Fibroblast of skin of left quadriceps (primary cell): Measurements from ENCODE around the gene INPP4B.

Source experiments
- DNase-seq, 2 experiments: peaks; one replicate each; pipeline ENCODE4 v3.0.0-alpha.2; 2013; ENCODE audit warnings: low read depth in 2 of 2

INPP4B gene

DNA sequence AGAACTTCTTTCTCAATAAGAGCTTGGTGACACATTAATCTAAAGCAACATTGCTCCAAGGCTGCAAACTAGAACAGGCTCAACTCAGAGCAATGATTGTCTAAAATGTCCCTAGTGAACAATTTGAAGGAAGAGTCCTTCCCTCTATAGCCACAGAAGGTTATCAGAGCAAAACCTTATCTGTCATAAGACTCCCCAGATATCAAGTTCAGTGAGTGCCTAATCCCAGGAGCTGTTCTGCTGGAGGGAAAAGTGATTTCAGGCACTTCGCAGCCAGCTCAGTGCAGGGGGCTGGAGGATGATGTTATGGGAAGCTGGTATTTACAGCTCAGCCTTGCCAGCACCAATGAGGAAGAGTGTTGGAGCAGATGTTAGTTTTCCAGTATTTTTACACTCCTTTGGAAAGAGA is 497.5 kb downstream of the INPP4B start:
- DNase-seq, result no peak

DNA sequence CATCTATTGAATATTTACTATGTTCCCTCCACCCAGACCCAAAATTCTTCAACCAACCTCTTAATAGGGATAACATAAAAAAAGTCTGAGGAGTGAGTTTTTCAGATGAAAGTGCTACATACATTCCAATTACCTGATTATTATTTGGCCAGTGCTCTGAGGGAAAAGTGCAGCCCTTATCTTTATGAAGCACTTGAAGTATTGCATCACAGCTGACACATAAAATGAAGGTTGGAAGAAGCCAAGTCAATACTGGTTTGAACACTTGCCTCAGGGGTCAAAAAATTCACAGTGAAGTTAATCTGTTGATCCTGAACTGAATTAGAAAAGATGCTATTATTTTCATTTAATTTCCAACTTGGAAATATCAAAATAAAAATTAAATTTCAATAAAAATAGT is 498.9 kb downstream of the INPP4B start:
- DNase-seq, result no peak

DNA sequence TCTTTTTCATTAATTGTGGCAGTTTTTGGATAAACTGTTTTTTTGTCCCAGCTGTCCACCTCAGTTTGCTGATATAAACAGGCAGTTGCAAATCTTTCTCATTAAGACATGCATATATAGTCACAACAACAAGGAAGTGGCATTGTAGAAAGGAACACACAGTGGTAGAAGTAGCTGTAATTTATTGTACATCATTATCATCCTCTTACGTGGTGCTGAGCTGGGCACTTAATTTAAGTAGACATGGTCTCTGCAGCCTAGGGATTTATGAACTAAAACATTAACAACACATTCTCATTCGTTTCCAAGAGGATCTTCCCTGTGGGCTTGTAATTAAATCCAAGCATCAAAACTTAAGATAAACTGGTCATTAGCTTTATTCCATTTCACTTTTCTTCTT is 500.2 kb downstream of the INPP4B start:
- DNase-seq, result no peak

DNA sequence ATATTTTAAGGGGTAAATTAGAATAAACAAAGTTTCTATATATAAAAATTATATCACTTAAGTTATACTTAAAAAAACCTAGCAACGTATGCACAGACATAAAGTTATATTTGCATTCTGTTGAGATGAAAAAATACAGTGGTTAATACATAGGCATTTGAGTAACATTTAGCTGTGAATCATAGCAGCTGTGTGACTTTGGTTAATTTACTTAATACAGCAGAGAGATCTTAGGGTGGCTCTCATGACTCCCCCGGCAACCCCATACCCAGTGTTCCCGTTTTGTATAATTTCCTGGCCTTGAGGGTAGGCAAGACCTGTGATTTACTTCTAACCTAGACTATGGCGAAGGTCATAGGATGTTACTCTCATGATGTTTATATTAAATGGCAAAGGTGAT is 504.8 kb downstream of the INPP4B start:
- DNase-seq, result no peak

DNA sequence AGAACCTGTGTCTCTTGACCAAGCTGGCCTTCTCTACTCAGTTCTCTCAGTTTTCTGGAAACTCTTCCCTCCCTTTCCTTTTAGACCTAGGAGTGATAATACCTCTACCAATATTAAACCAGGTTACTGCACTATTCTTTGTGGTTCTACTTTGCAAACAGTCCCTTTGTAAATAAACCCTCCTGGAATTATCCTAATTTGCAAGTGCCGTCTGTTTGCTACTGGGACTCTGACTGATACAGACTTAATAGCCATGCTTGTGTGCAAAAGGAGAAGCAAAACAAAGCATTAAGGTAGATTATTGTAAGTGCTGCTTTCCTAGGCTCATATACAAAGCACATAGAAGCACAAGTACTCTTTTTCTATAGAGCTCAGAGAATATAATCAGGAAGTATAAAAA is 507.0 kb downstream of the INPP4B start:
- no peak for DNase-seq

DNA sequence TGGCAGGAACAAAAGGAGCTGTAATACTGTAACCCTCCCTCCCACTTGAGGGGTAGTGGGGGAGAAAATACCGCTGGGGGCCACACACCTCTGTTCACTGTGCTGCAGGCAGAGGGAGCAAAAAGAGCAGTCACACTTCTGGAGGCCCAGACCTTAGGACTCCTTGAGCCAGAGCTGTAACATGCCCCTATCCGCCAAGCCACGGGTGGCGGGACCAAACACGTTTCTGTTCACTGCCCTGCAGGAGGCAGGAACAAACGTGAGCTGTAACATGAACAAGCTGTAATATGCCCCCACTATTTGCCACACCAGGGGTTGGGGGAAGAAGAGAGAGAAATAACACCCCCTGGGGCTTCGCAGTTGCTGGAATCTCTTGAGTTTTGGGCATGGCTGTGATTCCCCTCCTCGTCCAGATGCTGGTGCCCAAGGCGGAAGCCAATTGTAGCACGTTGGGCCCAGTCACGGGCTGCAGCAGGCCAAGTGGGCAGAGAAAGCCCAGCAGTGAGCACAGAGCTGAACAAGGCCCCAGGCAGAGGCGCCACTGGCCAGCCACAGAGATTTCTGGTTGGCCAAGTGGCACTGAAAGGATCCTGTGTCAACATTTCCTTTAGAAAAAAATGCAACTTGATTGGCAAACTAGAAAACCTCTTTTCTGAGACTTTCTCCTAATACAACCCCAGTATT is 509.7 kb downstream of the INPP4B start:
- no peak for DNase-seq

DNA sequence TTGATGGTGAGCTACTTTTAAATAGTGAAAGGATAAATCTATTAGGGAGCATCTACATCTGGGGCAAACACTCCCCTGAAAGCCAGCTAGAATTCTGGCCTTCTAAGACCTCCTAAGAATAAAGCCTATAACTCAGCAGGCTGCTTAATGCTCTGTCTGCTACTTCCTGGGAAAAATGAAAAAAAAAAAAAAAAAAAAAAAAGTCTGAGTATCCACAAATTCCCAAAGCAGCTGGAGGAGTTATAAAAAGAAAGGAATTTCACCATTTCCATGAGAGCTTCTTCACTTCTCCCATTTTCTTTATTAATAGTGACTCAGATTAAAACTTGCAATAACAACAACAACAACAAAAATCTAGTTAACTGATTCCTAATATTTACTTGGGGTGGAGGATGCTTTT is 511.2 kb downstream of the INPP4B start:
- no peak for DNase-seq

DNA sequence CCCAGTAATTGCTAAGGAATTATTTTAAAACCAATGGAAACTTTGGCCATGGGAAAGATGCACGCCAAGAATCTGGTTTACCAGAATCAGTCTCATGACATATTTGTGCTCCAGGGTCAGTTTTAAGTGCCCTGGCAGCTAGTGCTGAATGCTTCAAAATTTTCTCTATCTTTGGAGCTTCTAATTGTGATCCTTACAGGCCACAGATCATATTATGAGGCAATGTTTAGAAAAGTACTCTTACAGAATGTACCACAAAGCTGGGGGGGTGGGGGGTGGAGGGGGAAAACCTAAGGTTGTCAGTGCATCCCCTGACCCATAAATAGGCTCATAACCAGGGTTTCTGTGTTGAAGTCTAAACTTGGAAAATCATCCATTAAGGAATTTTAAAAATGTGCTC is 514.5 kb downstream of the INPP4B start:
- DNase-seq, result peak; percentile 13 to 22

DNA sequence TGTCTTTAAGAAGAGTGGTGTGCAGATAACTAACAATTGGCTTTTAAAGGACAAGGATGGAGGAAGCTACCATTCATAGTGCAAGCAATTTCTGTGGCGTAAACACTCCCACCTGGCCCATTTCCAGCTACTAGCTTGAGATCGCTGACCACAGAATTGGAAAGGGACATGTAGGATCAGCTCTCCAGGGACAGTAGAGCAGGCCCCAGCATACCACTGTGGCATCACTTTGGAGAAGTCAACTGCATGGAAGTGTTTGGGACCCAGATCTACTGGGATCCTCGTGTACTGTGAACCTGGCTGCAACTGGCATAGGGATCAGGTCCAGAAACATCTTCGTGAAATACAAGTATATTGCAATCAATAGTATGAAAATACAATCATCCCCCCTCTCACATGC is 515.0 kb downstream of the INPP4B start:
- DNase-seq, result no peak

DNA sequence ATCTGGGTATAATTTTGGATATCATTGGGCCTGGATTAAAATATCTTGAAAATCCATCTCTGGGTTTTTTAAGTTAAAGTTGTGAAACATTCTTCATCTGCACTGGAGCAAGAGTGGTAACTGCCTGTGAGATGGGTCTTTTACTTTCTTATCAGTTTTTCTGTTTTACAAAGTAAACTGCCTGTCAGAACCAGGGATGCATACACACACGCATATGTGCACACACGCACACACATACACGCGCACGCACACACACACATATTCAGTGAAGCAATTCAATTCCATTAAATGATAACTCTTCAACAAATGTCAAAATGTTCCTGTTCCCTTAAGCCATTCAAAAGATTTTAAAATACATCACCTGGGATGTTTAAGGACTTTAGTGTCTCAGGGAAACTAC is 515.8 kb downstream of the INPP4B start:
- DNase-seq, result no peak

DNA sequence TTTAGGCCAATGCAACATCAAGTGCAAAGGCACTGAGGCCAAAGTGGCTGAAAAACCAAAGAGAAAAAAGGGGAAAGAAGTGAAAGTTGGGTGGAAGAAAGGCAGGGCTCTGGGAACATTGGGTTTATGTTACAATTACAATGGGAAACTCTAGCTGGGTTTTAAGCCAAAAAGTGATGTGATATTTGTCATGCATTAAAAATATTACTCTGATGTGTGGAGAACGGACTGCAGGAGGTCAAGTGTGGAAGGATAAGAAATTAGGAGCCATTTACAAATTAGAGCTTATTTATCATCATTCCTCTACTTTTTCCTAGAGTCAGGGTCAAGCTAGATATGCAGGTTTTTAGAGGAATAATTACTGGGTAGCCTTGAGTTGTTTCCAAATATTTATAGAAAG is 516.8 kb downstream of the INPP4B start:
- no peak for DNase-seq

DNA sequence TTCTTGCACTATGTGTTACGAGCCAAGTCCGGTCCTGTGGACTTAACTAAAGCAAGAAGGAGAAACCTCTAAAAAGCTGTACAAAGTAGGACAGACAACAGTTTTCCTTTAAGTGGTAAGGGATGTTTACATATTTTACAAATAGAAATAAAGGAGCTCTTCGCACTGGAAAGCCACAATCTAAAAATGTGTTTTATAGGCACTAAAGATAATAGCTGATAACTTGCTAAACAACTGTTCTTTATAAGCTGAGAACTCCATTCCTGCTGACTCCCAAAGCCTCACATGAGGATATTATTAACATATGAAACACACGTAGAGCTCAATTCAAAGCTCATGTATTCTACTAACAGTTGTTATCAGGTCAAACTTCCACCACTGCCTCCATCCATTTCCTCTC is 519.9 kb downstream of the INPP4B start:
- DNase-seq, result no peak

DNA sequence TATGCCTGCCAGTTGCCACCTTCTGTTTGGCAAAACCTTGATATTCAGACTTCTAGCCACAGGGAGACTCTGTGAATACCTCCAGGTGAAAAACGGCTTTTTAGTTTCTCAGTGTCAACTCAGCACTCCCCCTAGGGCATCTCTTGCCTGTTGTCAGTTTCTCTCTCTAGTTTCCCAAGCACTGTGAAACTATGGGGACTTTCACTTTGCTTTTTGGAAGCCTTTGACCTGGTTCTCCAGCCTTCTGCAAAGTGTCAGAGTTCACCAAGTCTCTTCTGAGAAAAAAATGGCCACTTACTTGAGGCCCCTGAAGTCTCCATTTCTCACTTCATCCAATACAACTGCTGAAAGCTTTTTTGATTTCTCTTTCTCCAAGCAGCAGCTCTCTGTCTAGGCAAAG is 521.5 kb downstream of the INPP4B start:
- no peak for DNase-seq

DNA sequence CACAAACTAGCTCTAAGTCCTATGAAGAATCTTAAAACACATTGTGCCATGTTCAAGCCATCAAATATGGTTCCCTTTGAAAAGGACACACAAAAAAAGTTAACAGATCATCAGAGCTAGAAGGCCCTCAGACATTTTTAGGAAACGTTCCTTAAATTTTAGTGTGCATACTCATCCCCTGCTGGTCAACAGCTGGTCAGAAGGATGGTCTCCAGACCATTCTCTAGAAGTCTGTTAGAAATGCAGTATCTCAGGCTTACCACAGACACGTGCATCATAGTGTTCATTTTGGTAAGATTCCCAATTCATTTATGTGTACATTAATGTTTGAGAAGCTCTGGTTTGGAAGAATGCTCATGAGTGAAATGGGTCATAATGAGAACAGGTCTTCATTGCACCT is 523.1 kb downstream of the INPP4B start:
- DNase-seq, result no peak

DNA sequence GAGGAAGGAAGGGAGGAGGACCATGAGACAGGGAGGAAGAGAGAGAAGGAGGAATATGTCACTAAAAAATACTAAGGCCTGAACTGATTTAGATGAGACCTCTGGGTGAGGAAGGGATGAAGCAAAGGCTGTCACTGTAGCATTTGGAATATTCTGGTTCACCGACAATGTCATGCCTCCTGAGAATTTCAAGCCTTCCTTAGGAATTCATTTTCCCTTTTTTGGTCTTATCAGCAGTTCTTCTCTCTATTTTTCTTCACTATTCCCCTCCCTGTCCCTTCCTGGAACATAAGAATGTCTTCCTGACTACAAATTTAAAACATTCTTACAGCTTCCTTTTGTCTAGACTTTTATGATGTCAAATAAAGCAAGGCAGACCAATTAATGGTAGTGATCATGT is 527.8 kb downstream of the INPP4B start:
- DNase-seq, result no peak

DNA sequence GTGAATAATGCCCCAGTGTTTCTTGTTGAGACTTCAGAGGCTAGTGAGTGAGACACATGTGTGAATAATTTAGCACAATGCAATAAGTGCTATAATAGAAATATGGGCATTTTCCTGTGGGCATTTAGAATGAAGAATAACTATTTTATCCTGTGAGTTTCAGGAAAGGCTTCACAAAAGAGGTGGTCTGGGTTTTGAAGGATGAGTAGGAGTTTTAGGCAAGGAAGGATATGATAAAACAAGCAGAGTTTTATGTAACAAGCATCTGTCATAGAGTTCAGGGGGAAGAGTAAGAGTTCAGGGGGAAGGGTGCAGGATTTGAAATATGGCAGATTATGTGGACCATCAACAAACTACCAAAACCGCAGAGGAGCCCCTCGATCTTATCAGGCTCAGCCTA is 529.2 kb downstream of the INPP4B start:
- DNase-seq, result no peak

DNA sequence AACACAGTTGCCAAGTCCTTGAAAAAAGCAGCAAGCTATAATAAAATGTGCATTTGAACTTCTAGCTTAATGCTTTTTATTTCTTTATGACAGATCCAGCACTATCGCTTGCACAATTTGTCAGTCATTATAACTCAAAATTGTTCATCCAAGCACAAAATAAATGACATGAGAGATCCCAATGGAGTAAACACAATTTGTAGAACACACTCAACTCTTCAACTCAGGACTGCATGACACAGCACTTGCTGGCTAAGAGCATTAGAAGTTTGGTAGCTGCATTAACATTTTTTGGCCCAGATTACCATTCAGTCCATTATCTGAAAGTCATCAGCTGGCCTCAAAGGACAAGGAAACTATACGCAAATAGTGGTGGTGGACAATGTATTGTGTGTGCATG is 530.1 kb downstream of the INPP4B start:
- DNase-seq, result no peak

DNA sequence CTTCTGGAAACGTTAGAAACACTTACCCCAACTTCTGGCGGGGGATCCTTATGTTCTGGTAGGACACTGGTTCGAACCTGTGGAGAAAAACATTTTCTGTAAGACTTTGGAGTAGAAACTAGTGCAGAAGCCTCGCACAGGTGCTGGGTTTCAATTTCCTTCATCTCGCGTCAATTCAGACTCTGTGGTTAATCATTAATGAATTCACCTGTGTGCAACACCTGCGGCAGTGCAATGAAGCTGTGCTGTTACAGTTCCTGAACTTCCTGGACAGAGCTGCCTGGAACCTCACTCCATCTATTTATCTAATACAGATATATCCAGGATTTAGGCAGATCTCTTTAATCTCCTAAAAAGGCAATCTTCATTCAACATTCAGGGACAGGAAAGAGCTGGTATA is 531.4 kb downstream of the INPP4B start:
- DNase-seq, result no peak

DNA sequence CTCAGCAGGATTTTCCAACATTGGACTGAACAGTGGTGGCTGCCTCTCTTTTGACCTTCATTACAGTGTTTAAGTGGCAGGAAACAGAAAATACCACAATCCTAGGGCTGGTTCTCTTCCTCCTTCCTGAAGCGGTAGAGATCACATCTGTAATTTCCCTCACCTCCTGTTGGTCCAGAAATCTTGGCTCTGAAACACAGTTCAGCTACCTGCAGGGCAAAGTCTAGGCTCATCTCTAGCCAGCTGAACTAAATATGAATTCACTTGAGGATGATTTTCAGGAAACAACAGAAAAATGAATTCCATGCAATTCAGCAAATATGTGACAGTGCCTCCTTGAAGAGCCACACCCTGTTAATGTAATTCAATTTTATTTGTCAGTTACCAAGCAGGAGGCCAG is 531.9 kb downstream of the INPP4B start:
- no peak for DNase-seq

DNA sequence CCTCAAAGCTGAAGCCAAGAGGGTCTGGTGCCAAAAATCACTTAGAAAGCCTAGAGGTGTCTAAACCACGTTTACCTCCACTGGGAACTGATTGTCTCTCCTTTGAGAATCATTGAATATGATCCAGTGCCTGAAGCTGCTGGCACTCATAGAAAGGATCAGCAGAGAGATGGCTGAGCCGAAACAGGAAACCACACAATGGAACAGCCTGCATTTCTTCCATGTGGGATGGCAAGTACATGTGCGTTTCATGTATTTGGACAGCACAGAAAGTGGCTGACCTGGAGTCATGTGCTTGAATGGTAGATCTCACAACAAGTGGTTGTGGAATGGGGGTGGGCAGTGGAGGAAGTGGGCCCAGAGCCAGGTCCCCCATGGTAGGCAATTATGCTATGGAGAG is 533.7 kb downstream of the INPP4B start:
- DNase-seq, result no peak

DNA sequence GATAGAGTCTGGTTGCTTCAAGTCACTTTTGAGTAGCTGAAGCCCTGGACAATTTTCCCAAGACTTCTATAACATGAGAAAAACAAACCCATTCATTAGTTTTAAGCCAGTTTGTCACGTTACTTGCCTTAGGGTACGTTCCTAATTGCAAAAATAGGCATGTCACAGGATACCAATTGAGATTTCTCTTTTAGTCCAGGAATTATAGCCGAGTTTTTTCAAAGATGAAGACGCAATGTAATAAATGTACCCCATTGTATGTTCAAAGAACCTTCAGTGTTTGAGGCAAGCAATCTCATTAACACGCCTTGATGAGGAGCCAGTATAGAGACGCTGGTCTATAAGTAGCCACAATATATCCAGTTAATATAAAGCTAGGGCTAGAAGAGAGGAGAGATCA is 534.2 kb downstream of the INPP4B start:
- DNase-seq, result no peak

DNA sequence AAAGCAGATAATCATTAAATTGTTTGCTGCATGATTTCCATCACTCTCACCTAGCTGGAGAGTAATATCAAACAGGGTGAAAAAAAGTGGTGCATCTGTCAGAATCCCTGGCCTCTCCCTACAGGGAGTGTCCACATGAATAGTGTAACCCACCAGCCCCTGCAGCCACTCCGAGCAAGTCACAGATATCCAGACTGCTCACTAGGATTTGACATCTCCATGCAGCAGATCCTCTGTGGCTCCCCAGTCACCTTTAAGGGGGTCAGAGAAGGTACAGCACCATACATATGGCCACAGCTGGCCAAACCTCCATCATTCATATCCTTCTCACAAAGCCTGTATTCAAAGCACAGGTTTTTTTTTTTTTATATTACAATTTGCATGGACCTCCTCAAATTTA is 536.3 kb downstream of the INPP4B start:
- no peak for DNase-seq

DNA sequence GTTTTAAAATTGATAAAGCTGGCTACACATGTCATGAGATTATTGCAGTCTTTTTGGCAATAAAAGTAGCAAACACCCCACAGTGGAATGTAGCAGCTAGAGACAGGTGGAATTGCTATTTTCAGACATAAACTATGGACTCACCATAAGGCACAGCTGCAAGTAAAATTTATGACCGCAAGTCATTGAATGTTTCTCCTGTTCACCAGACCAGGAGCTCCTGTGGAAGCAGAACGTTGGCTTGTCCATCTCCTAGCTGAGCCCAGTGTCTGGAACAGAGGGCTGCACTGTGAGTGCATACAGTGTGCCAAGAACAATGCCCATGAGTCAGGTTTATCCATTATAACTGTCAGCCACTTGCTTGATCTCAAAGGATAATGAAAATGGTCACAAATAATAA is 538.2 kb downstream of the INPP4B start:
- no peak for DNase-seq

DNA sequence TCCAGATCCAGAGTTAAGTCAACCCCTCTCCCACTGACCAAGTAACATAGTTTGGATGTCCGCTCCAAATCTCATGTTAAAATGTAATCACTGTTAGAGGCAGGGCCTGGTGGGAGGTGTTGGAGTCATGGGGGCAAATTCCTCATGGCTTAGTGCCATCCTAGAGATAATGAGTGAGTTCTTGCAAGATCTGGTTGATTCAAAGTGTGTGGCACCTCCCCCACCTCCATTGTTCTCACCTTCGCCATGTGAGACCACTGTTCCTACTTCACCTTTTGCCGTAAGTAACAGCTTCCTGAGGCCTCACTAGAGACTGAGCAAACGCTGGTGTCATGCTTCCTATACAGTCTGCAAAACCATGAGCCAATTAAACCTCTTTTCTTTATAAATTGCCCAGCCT is 548.8 kb downstream of the INPP4B start:
- no peak for DNase-seq

DNA sequence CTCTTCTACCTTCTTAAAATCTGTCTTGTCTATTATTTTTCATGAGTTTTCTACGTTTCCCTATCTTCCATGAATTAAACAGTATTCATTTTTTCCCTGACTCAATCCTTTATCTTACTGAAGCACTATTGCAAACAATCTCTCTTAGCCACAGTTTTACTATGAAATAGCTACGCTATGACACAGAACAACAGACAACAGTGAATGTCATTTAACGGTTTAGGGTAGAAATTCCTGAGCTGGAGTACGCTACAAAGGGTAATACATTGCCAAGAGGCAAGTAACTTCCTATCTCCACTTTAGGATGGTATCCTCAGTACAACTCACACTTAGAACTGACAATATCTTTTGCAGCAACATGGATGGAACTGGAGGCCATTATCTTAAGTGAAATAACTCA is 552.6 kb downstream of the INPP4B start:
- DNase-seq, result no peak
